IMR-90 (cell line): ENCODE data around the gene COL15A1.

ENCODE experiments used
- CEBPB ChIP-seq: IDR thresholded peaks from 2 replicates; pipeline ENCODE4 v1.6.1; 2012; ENCODE audit warnings: low read depth, low read length, improper control_type of control experiment
- CTCF ChIP-seq: conservative IDR thresholded peaks from 2 replicates; pipeline ENCODE4 v1.5.1; 2012; ENCODE audit warnings: mild to moderate bottlenecking, low read depth, low read length, improper control_type of control experiment
- POLR2A ChIP-seq: IDR thresholded peaks from 2 replicates; pipeline ENCODE4 v1.6.1; 2012; ENCODE audit warnings: mild to moderate bottlenecking, low read depth, low read length
- RFX5 ChIP-seq: IDR thresholded peaks from 2 replicates; pipeline ENCODE4 v1.8.0; 2012; ENCODE audit warnings: low read depth, mild to moderate bottlenecking, low read length, moderate library complexity
- TF ChIP-seq, protein P1 (sequence below): fragments of 150-350 bp; IDR thresholded peaks from 2 replicates; pipeline ENCODE4 v1.6.1; 2016; ENCODE audit warnings: low read depth, mild to moderate bottlenecking, low read length, moderate library complexity, borderline replicate concordance

DNA sequence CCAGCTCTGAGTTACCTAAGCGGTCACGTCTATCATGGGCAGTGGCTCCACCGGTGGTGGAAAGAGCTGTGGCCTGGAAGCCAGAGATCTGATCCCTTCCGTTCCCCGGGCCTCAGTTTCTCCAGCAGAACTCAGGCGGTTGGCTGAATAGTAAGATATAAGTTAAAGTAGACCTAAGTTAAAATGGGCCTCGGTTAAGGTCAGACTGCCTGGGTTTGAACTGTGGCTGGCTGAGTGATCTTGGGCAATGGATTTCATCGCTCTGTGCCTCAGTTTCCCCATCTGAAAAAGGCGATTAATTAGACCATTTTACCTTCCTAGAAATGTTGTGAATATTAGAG, 997 bp downstream of the COL15A1 start:
- TF ChIP-seq CEBPB: no peak
- TF ChIP-seq CTCF: no peak
- no peak for TF ChIP-seq POLR2A
- TF ChIP-seq RFX5: no peak
- TF ChIP-seq, protein P1, sequence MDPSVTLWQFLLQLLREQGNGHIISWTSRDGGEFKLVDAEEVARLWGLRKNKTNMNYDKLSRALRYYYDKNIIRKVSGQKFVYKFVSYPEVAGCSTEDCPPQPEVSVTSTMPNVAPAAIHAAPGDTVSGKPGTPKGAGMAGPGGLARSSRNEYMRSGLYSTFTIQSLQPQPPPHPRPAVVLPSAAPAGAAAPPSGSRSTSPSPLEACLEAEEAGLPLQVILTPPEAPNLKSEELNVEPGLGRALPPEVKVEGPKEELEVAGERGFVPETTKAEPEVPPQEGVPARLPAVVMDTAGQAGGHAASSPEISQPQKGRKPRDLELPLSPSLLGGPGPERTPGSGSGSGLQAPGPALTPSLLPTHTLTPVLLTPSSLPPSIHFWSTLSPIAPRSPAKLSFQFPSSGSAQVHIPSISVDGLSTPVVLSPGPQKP: no peak
